H1 (cell line): ENCODE data around the gene FOXL2. TPM values are rescaled to one million over a fixed set of nuclear protein-coding genes. Genes with fewer than 3 reads are reported as not detected.

ENCODE experiments used
- CTCF ChIA-PET: fragments of 300-600 bp; sonication (Branson Sonifier 250); formaldehyde crosslinking; loops from one replicate; lab custom pipeline; 2021; ENCODE audit not compliant: partially characterized antibody; lab: Charles Lee
- POLR2A ChIA-PET: fragments of 300-600 bp; sonication (Branson Sonifier 250); formaldehyde crosslinking; loops from one replicate; lab custom pipeline; 2021; ENCODE audit warnings: inconsistent platforms; ENCODE audit not compliant: partially characterized antibody; lab: Charles Lee
- DNase-seq, 2 experiments: peaks; one replicate each; pipeline versions ENCODE4 v3.0.0 to v3.0.0-alpha.2; 2010 to 2022; ENCODE audit warnings: low spot score in 2 of 2, low read depth in 1 of 2, mixed read lengths in 1 of 2
- FAIRE-seq: peaks from 2 replicates; lab custom pipeline; 2011; peaks lifted over from hg19 to GRCh38; lab: Jason Lieb, UNC
- H2AFZ ChIP-seq: 2 replicates; pipeline ENCODE4 v1.8.1; 2012; ENCODE audit warnings: low read length, inconsistent platforms
- H2AK5ac ChIP-seq: 2 replicates; pipeline ENCODE4 v1.6.1; 2013; ENCODE audit warnings: low read depth, low read length
- H2BK120ac ChIP-seq: replicated peaks from 2 replicates; pipeline ENCODE3; 2013; ENCODE audit warnings: low read depth, low read length, inconsistent platforms
- H2BK12ac ChIP-seq: 2 replicates; pipeline ENCODE4 v1.6.1; 2013; ENCODE audit warnings: low read depth, low read length
- H2BK15ac ChIP-seq: 2 replicates; pipeline ENCODE4 v1.6.1; 2013; ENCODE audit warnings: low read length
- H2BK20ac ChIP-seq: 2 replicates; pipeline ENCODE4 v1.6.1; 2013; ENCODE audit warnings: low read length
- H2BK5ac ChIP-seq: 2 replicates; pipeline ENCODE4 v1.6.1; 2013; ENCODE audit warnings: low read depth, low read length
- H3K14ac ChIP-seq: 2 replicates; pipeline ENCODE4 v1.6.1; 2013; ENCODE audit warnings: inconsistent platforms; ENCODE audit not compliant: insufficient read length
- H3K18ac ChIP-seq: 2 replicates; pipeline ENCODE4 v1.6.1; 2013; ENCODE audit warnings: low read length; ENCODE audit errors: extremely low read depth
- H3K23ac ChIP-seq: 2 replicates; pipeline ENCODE4 v1.6.1; 2013; ENCODE audit warnings: inconsistent platforms; ENCODE audit not compliant: insufficient read length
- H3K23me2 ChIP-seq: 2 replicates; pipeline ENCODE4 v1.6.1; 2013; ENCODE audit warnings: low read depth, low read length
- H3K27ac ChIP-seq: 2 replicates; pipeline ENCODE4 v1.6.1; 2011; ENCODE audit warnings: low read depth, low read length, inconsistent platforms
- H3K27me3 ChIP-seq, 4 experiments: replicated peaks in 1 of 4; 1 replicate in 1 of 4; 2 replicates in 3 of 4; pipeline versions ENCODE4 v1.6.1 to v1.8.1; 2011 to 2013; ENCODE audit warnings: low read length in 3 of 4, mild to moderate bottlenecking in 3 of 4, inconsistent platforms in 2 of 4, mixed read lengths in 2 of 4, moderate library complexity in 1 of 4; ENCODE audit not compliant: control insufficient read depth in 3 of 4, insufficient read depth in 3 of 4; ENCODE audit errors: extremely low read depth in 1 of 4
- H3K36me3 ChIP-seq, 4 experiments: 2 replicates each; pipeline versions ENCODE4 v1.6.1 to v1.8.1; 2011 to 2013; ENCODE audit warnings: mild to moderate bottlenecking in 4 of 4, low read length in 3 of 4, moderate library complexity in 2 of 4, control low read depth in 1 of 4, inconsistent platforms in 1 of 4; ENCODE audit not compliant: insufficient read depth in 4 of 4, control insufficient read depth in 2 of 4
- H3K4ac ChIP-seq: replicated peaks from 2 replicates; pipeline ENCODE3; 2013; ENCODE audit warnings: low read length, low read depth, mixed read lengths, inconsistent platforms; ENCODE audit not compliant: insufficient read length
- H3K4me1 ChIP-seq, 4 experiments: replicated peaks in 1 of 4; 1 replicate in 1 of 4; 2 replicates in 3 of 4; pipeline versions ENCODE4 v1.6.1 to v1.8.1; 2011 to 2013; ENCODE audit warnings: low read length in 3 of 4, inconsistent platforms in 2 of 4, mixed read lengths in 1 of 4; ENCODE audit not compliant: insufficient read depth in 4 of 4, control insufficient read depth in 3 of 4
- H3K4me2 ChIP-seq, 2 experiments: 2 replicates each; pipeline versions ENCODE4 v1.6.1 to v1.8.1; 2011 to 2013; ENCODE audit warnings: low read depth in 2 of 2, low read length in 2 of 2, control low read depth in 1 of 2, inconsistent platforms in 1 of 2, mild to moderate bottlenecking in 1 of 2; ENCODE audit not compliant: insufficient read depth in 1 of 2
- H3K4me3 ChIP-seq, 4 experiments: fragments of 200-600, 300-600 bp in 1 of 4; sonication (generic), shearing (Covaris generic), sonication (Bioruptor Twin) in 1 of 4; 2 replicates each; pipeline versions ENCODE4 v1.5.1 to v1.8.1; 2011 to 2016; ENCODE audit warnings: low read length in 4 of 4, low read depth in 3 of 4, control low read depth in 2 of 4, inconsistent platforms in 2 of 4, mild to moderate bottlenecking in 2 of 4, mixed read lengths in 1 of 4, moderate library complexity in 1 of 4; ENCODE audit not compliant: insufficient read depth in 2 of 4; ENCODE audit errors: extremely low read depth in 1 of 4
- H3K56ac ChIP-seq: replicated peaks from 2 replicates; pipeline ENCODE3; 2013; ENCODE audit warnings: low read depth, mild to moderate bottlenecking, mixed read lengths, low read length, inconsistent platforms; ENCODE audit not compliant: insufficient read length
- H3K79me1 ChIP-seq: 2 replicates; pipeline ENCODE4 v1.6.1; 2013; ENCODE audit warnings: low read depth, low read length, control low read depth
- H3K79me2 ChIP-seq, 2 experiments: 2 replicates each; pipeline versions ENCODE4 v1.6.1 to v1.8.1; 2012 to 2013; ENCODE audit warnings: low read length in 2 of 2, mild to moderate bottlenecking in 2 of 2, inconsistent platforms in 1 of 2; ENCODE audit not compliant: insufficient read depth in 2 of 2, control insufficient read depth in 1 of 2
- H3K9ac ChIP-seq, 4 experiments: replicated peaks in 1 of 4; 1 replicate in 1 of 4; 2 replicates in 3 of 4; pipeline versions ENCODE4 v1.6.1 to v1.8.1; 2011 to 2013; ENCODE audit warnings: low read depth in 3 of 4, low read length in 3 of 4, control low read depth in 2 of 4, mild to moderate bottlenecking in 2 of 4, moderate library complexity in 2 of 4, inconsistent platforms in 1 of 4; ENCODE audit errors: extremely low read depth in 1 of 4
- H3K9me3 ChIP-seq, 2 experiments: 2 replicates each; pipeline versions ENCODE4 v1.6.1 to v1.8.1; 2012 to 2013; ENCODE audit warnings: mild to moderate bottlenecking in 2 of 2, moderate library complexity in 2 of 2, control low read depth in 1 of 2, inconsistent platforms in 1 of 2, low read depth in 1 of 2, low read length in 1 of 2, mixed read lengths in 1 of 2; ENCODE audit not compliant: insufficient read depth in 2 of 2
- H4K20me1 ChIP-seq, 2 experiments: replicated peaks in 1 of 2; 2 replicates each; pipeline versions ENCODE3 to v1.8.1; 2011 to 2013; ENCODE audit warnings: inconsistent platforms in 2 of 2, low read length in 2 of 2, mild to moderate bottlenecking in 1 of 2; ENCODE audit not compliant: insufficient read depth in 2 of 2, control insufficient read depth in 1 of 2
- H4K5ac ChIP-seq: 2 replicates; pipeline ENCODE4 v1.6.1; 2013; ENCODE audit warnings: low read length, low read depth, mixed read lengths, inconsistent platforms; ENCODE audit not compliant: insufficient read length
- H4K8ac ChIP-seq: 2 replicates; pipeline ENCODE4 v1.8.0; 2013; ENCODE audit warnings: mild to moderate bottlenecking, moderate library complexity, low read length, inconsistent platforms; ENCODE audit not compliant: insufficient read depth; ENCODE audit errors: extremely low read depth
- H4K91ac ChIP-seq: replicated peaks from 2 replicates; pipeline ENCODE3; 2013; ENCODE audit warnings: low read length, mixed read lengths, inconsistent platforms; ENCODE audit not compliant: insufficient read length
- CHD2 ChIP-seq: IDR thresholded peaks from 2 replicates; pipeline ENCODE4 v1.6.1; 2012; ENCODE audit warnings: low read length, improper control_type of control experiment
- CTCF ChIP-seq, 3 experiments: IDR thresholded peaks; 1 replicate in 2 of 3; 2 replicates in 1 of 3; pipeline versions ENCODE4 v1.5.1 to v1.6.1; 2011; ENCODE audit warnings: low read length in 3 of 3, mild to moderate bottlenecking in 3 of 3, inconsistent platforms in 2 of 3, low read depth in 1 of 3, moderate library complexity in 1 of 3; ENCODE audit not compliant: insufficient read depth in 1 of 3; ENCODE audit errors: control extremely low read depth in 1 of 3
- RXRA ChIP-seq: IDR thresholded peaks from 2 replicates; pipeline ENCODE4 v1.6.1; 2011; ENCODE audit warnings: low read depth, mild to moderate bottlenecking, low read length, moderate library complexity; ENCODE audit not compliant: insufficient read depth
- SIN3A ChIP-seq, 2 experiments: IDR thresholded peaks in 1 of 2; conservative IDR thresholded peaks in 1 of 2; 2 replicates each; pipeline ENCODE4 v1.6.1; 2011 to 2012; ENCODE audit warnings: low read length in 2 of 2, improper control_type of control experiment in 1 of 2, low read depth in 1 of 2, mild to moderate bottlenecking in 1 of 2
- SRF ChIP-seq: IDR thresholded peaks from 2 replicates; pipeline ENCODE4 v1.6.1; 2011; ENCODE audit warnings: mild to moderate bottlenecking, low read depth, low read length, moderate library complexity
- whole genome bisulfite sequencing, 2 experiments: shearing (Covaris generic) in 1 of 2; methylation state at CpG; one replicate each; pipeline versions ENCODE4 v1.1.6 to v1.1.7; 2013 to 2015; ENCODE audit warnings: low lambda C conversion rate in 2 of 2, mixed read lengths in 2 of 2, inconsistent platforms in 1 of 2, low coverage in 1 of 2, missing lambda C conversion rate in 1 of 2; ENCODE audit not compliant: insufficient replicate concordance in 2 of 2, insufficient coverage in 1 of 2, insufficient read length in 1 of 2; ENCODE audit errors: extremely low coverage in 1 of 2, missing lambda C conversion rate in 1 of 2; 5-methylcytosine and 5-hydroxymethylcytosine counted together
- long read RNA-seq, 2 experiments: library from RNA in 1 of 2; library from capped mRNA in 1 of 2; stranded (forward); transcript quantifications; one replicate each; pipeline ENCODE4 v2.0.0, GENCODE V29; 2021; ENCODE audit warnings: inconsistent platforms in 1 of 2
- polyA minus RNA-seq, 3 experiments: library from RNA; depleted of rRNA, polyadenylated mRNA; stranded (reverse); fragments of >200 nt; gene quantifications; 1 replicate in 2 of 3; 2 replicates in 1 of 3; pipeline ENCODE4 v1.2.3, GENCODE V29; 2011
- polyA plus RNA-seq, 7 experiments: library from polyadenylated mRNA; depleted of rRNA in 3 of 7; stranded (reverse) in 5 of 7; unstranded in 2 of 7; fragments of >200 nt in 5 of 7; fragments of 200-250 nt in 2 of 7; gene quantifications; 1 replicate in 5 of 7; 2 replicates in 1 of 7; 4 replicates in 1 of 7; pipeline versions ENCODE4 v1.2.1 to v1.2.3, GENCODE V29; 2011 to 2013; ENCODE audit warnings: missing spikeins in 2 of 7, mixed read lengths in 2 of 7
- total RNA-seq: library from RNA; stranded (reverse); fragmentation: NEBNext Ultra II Directional; extraction: Animal tissue kit (Norgen Biotek cat#: 25700); gene quantifications from 2 replicates; pipeline ENCODE4 v1.2.1, GENCODE V29; 2021

FOXL2 gene
- total RNA-seq = 2.2 and 2.4 TPM in 2 replicates
- polyA plus RNA-seq (2011; rRNA removed) = 0.59 and 1.6 TPM in 2 replicates
- polyA plus RNA-seq (2011; cell fraction: cytosol; rRNA removed) = 0.88 TPM
- 1.5 TPM for polyA plus RNA-seq (2011; cell fraction: nucleus; rRNA removed)
- polyA plus RNA-seq (2012, experiment 1 of 2) = 0.57 to 0.83 TPM (median 0.62 TPM) in 4 replicates
- 1.2 TPM for polyA plus RNA-seq (2012, experiment 2 of 2)
- 1.6 TPM for polyA plus RNA-seq (2013, experiment 1 of 2)
- polyA plus RNA-seq (2013, experiment 2 of 2) = 2.1 TPM
- polyA minus RNA-seq (2011; rRNA and poly(A)+ RNA removed) = 0.10 and 0.41 TPM in 2 replicates
- 0.51 TPM for polyA minus RNA-seq (2011; cell fraction: cytosol; rRNA and poly(A)+ RNA removed)
- 2.3 TPM for polyA minus RNA-seq (2011; cell fraction: nucleus; rRNA and poly(A)+ RNA removed)
- long read RNA-seq, experiment 1, partial matches to known transcripts = 0 of 2 reads
- long read RNA-seq, experiment 1, other reads (novel, unspliced or antisense) = 0 of 2 reads
- long read RNA-seq, experiment 2 = 0 reads

DNA sequence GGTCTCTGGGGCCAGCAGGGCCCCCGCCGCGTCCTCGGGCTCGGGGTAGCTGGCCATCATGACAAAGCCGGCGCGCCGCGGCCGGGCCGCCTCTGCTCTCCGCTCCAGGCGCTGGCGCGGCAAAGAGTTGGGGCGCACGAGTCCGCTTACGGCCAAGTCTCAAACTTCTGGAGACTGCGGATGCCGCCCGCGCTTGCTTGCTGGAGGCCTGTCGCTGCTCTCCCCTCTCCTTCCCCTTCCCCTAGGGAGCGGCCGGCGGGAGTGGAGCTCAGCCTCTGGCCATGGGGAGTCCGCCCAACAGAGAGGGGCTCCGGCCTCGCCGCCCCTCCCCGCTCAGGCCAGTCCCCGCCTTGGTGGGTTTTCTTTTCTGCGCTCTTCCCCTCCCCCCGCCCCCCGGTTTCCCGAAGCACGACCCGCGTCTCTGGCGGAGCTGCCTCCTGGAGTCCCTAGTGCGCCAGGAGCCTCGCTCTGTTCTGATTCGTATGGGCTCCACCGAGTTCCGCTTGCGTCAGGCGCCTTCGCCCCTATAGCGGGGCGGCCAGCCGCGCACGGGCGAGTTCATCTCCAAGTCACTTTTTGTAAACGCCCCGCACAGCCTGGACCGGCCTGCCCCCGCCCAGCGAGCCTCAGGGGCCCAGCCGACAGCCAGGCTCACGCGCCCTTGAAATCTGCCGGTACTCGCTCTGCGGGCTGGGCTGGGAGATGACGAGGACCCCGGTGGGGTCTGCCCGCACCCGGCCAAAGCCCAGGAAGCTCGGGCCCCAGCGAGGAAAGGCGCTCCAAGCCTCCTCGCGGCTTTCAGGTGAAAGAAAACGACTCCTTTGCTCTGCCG is at the start of gene FOXL2, which contains the start of gene FOXL2NB:
Gene FOXL2 (minus strand): TSS at position 475 of the 832 bp plus-strand sequence. CDS start 415 bp downstream, at position 60.
Gene FOXL2NB (plus strand): TSS at position 555 of the 832 bp plus-strand sequence. CDS start 148 bp downstream, at position 703.
- Histone ChIP-seq H4K5ac (no peak within 1 kb of the TSS), H4K91ac (peak within 1 kb of the TSS; percentile 92), H3K4me1 (peaks cover 7 to 50% (median 21%) of the 10 kb centered on the region in 4 experiments), H3K14ac (no peak within 1 kb of the TSS), H2BK5ac (peak within 1 kb of the TSS; percentile 91; the same call in 1 of the 2 replicates), H4K20me1 (peaks cover 4 to 21% of the 10 kb centered on the region in 2 experiments), H3K36me3 (peaks cover 0 to 4% (median 0%) of the 10 kb centered on the region in 4 experiments; a peak in 1 of 8 replicates), H3K4ac (peak within 1 kb of the TSS; percentile 87), H3K23me2 (peaks cover 28% of the 10 kb centered on the region), H3K27ac (no peak within 1 kb of the TSS), H4K8ac (peak within 1 kb of the TSS; percentile 87), H2AK5ac (peak within 1 kb of the TSS; percentile 88), H3K27me3 (peaks cover 81 to 100% (median 96%) of the 10 kb centered on the region in 4 experiments), H3K23ac (no peak within 1 kb of the TSS), H3K18ac (peak within 1 kb of the TSS; percentile 89), H3K79me1 (no peaks in the 10 kb centered on the region), H2BK12ac (peak within 1 kb of the TSS; percentile 95), H3K4me2 (peak within 1 kb of the TSS; percentile 80 to 84), H2BK15ac (peak within 1 kb of the TSS; percentile 92), H2BK20ac (peak within 1 kb of the TSS; percentile 97), H3K4me3 (peak within 1 kb of the TSS; percentile 37 to 67 (median 46)), H3K9me3 (no peaks in the 10 kb centered on the region; a peak in 1 of 4 replicates), H3K56ac (no peak within 1 kb of the TSS), H3K9ac (no peak within 1 kb of the TSS; a peak in 3 of 7 replicates), H3K79me2 (no peaks in the 10 kb centered on the region), H2AFZ (peak within 1 kb of the TSS; percentile 20; the same call in 1 of the 2 replicates), H2BK120ac (peak within 1 kb of the TSS; percentile 61)
- FAIRE-seq = no peak
- ChIA-PET CTCF (interaction anchor here (0.6 to 8.8 kb wide), 13 partner anchors 7 to 329 kb away, joined by 3 to 78 read pairs (median 5); no protein-coding TSS in a partner anchor), POLR2A (interaction anchor here (0.6 to 10.0 kb wide), 9 partner anchors 10 to 515 kb away, joined by 3 to 149 read pairs (median 4); partner anchors contain the start of gene CEP70)
- WGBS, 2 experiments = 1% methylated on average over 44 of the region's 78 CpGs; no CpG with 5 or more reads in 1 of the 2 experiments
- DNase-seq = peak in 1 of 2 experiments; percentile 82
- no peak for TF ChIP-seq RXRA
- no peak for TF ChIP-seq CTCF (IDR thresholded peaks at IDR 0.05; ENCODE audit: control extremely low read depth in 1 of 3, insufficient read depth in 1 of 3, low read depth in 1 of 3, low read length in 3 of 3)
- no peak for TF ChIP-seq CHD2
- TF ChIP-seq SIN3A (conservative IDR thresholded peaks at IDR 0.05 in 1 of 2, IDR thresholded peaks at IDR 0.05 in 1 of 2; ENCODE audit: low read depth in 1 of 2, low read length in 2 of 2) = no peak
- TF ChIP-seq SRF = no peak
